ENCODE results near the gene IL13RA1. TPM values are rescaled to one million over a fixed set of nuclear protein-coding genes. Genes with fewer than 3 reads are reported as not detected.

IL13RA1 gene
- total and polyA plus RNA-seq, 2 of the 13 experiments (the other 11 are each of a cell fraction or from before 2014, with no cell fraction given) = 56.6 to 73.5 TPM

- DNase-seq (ENCODE audit: low spot score) = no peak
- CTCF ChIA-PET (ENCODE audit: low intra/inter-chr PET ratio, low total read pairs) = no interaction called here
- in situ Hi-C loops (cut with HindIII; ENCODE audit: extremely low pct_ligation_motif_present, low pct_unique_long_range_greater_than_20kb) = no loop called here
- intact Hi-C loops (cut with micrococcal nuclease; ENCODE audit: unreplicated experiment) = no loop called here
- H3K4me1 ChIP-seq (ENCODE audit: insufficient read depth, low read length) = peaks cover 17% of the 10 kb centered on the region; the same call in 1 of the 2 replicates
- no peak overlapping the region for H3K4me3 ChIP-seq (replicated peaks in 1 of 3; ENCODE audit: insufficient read depth in 1 of 3, low read depth in 2 of 3, low read length in 3 of 3)
- no peak overlapping the region for H3K9ac ChIP-seq (ENCODE audit: insufficient read depth, low read depth, low read length)
- FAIRE-seq = no peak
- no peaks in the 10 kb centered on the region for H3K27me3 ChIP-seq (ENCODE audit: control insufficient read depth in 1 of 2, insufficient read depth in 2 of 2, low read length in 2 of 2)
- H4K20me1 ChIP-seq (ENCODE audit: insufficient read depth, low read length) = no peaks in the 10 kb centered on the region
- H3K36me3 ChIP-seq (replicated peaks in 1 of 2; ENCODE audit: control insufficient read depth in 1 of 2, insufficient read depth in 2 of 2, low read length in 2 of 2) = peaks cover 0 to 26% of the 10 kb centered on the region in 2 experiments
- no peak overlapping the region for H3K27ac ChIP-seq (ENCODE audit: extremely low read length, insufficient read depth, low read length)
- H3K79me2 ChIP-seq (ENCODE audit: insufficient read depth, low read length) = peaks cover 3% of the 10 kb centered on the region
- no peak for ATAC-seq
- WGBS (ENCODE audit: low lambda C conversion rate) = 81% methylated on average over 2 of the region's 2 CpGs
- POLR2A ChIA-PET = interaction anchor here (1.0 to 2.3 kb wide), 2 partner anchors 15 to 18 kb away, joined by 3 to 8 read pairs; partner anchors contain the start of gene IL13RA1
- no peak for TF ChIP-seq ZFP36L2 (CRISPR knock-in tag; IDR thresholded peaks at IDR 0.05)
- no peak for TF ChIP-seq PHF8 (CRISPR knock-in tag; IDR thresholded peaks at IDR 0.05)
- TF ChIP-seq ZNF281 (CRISPR knock-in tag; IDR thresholded peaks at IDR 0.05; ENCODE audit: borderline replicate concordance) = no peak
- TF ChIP-seq ELF1 (CRISPR knock-in tag; IDR thresholded peaks at IDR 0.05) = no peak
- TF ChIP-seq FOXP4 (CRISPR knock-in tag; IDR thresholded peaks at IDR 0.05) = no peak
- TF ChIP-seq ZNF878 (CRISPR knock-in tag; IDR thresholded peaks at IDR 0.05) = no peak
- no peak for TF ChIP-seq KDM4B (CRISPR knock-in tag; IDR thresholded peaks at IDR 0.05)
- TF ChIP-seq ZUFSP (CRISPR knock-in tag; IDR thresholded peaks at IDR 0.05; ENCODE audit: borderline replicate concordance) = no peak
- no peak overlapping the region for H3K4me2 ChIP-seq (ENCODE audit: low read depth, low read length)
- H3K9me3 ChIP-seq (ENCODE audit: low read length) = no peaks in the 10 kb centered on the region
- H2AFZ ChIP-seq (ENCODE audit: low read length) = no peak overlapping the region
- BruUV-seq (replicated peaks) = no TSS peak
Observed at GRCh38 chrX:118745570-118745969, 18.2 kb downstream of the IL13RA1 start.
